M059J (cell line): Measurements from ENCODE around the gene ANXA1. TPM values are rescaled to one million over a fixed set of nuclear protein-coding genes. Genes with fewer than 3 reads are reported as not detected.

Experiments used
- DNase-seq: peaks from one replicate; pipeline ENCODE4 v3.0.0-alpha.2; 2012; ENCODE audit warnings: low read depth
- total RNA-seq: library from RNA; depleted of rRNA; stranded (reverse); fragments of >200 nt; shearing (Covaris generic); gene quantifications from 2 replicates; pipeline ENCODE4 v1.2.3, GENCODE V29; 2014

Gene ANXA1
- total RNA-seq, 1 experiment from 2014 or later = 753 TPM

DNA sequence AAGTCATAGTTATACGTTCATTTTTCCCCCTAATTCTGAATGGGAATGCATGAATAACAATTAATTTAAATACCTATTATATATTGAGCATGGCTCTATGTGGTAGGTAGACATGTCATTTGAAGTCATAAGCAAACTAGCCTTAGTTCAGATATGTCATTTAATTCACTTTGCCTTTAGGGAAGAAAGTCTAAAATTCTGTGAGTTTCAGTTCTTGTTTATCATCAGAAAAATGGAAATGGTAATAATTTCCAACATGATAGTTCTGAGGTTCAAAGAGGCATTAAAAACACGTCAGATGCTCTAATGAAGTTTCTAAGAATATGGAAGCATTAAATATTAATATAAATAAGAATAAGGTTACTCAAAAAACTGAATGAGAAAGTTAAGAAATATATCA is 13.1 kb upstream of the ANXA1 start:
- DNase-seq = no peak

DNA sequence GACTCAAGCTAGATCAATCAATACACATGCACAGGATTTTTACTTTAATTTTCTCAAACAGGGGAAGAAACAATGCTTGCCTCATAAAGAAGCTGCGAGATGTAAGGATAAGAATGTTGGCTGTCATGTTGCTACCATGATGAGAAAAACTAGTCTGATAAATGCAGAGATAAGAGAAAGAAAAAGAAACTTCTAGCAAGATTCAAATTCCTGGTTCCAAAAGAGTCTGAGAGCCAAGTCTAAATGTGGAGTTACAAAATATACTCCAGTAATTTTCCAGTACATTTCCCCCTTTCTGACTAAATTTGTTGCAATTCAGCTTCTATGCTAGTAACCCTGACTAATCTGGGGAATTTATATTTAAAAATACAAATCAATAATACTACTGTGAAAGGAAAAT is 10.4 kb upstream of the ANXA1 start:
- DNase-seq = no peak

DNA sequence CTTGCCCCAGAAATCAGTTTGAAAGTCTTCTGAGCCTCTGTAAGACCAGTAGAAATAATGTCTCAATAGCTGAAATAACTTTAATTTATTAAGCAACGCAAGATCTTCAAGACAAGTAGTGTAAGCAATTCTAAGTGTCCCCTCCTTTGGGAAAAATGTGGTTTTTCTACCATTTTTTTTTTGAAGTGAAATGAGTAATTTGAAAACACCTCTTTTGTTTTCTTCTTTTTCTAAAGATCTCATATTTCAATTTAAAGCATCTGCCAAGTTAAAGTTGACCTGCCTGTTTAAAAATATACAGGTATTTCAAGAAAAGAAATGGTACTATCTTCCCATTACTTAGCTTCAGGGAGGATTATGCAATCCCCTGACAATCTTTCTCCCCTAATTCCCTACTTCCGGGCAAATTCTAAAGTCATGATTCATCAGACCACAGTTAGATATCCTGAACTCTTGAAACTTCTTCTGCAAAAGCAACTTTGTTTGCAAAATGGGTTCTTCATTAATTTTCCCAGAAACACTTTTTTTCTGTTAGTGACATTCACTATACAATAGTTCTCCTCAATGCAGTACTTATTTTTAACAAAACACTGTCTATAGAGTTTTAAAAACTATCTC is 7.8 kb upstream of the ANXA1 start:
- peak; percentile 96 for DNase-seq

DNA sequence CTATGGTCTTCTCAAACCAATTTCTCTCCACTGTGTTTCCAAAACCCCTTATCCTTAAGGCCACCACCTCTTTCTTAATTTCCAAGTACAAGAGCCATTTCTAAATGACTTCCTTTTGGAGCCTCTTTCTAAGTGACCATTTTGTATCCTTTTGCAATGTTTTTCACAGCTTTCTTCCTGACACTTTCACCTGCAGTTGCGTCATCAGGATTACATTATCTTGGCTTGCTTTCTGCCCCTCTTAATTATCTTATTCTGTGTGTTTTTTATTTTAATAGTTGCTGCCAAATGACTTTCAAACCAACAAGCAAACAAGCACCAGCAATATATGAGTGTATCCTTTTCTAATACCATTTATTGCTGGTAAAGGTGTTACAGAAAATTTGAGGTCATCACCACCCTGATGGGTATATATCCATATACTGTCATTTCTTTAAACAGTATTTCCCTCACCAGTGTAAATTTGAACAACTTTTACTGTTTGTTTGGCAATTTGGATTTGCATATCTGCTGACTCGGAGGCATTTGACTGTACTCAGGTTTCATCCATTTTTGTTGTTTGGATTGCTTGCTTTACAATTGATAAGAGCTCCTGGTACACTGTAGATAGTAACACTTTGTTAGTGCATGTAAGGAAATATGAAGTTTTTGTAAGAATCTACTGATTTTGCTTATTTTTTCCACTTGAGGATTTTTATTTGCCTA is 5.4 kb upstream of the ANXA1 start:
- DNase-seq = no peak

GRCh38 chr9:73148447-73148937 is 3.2 kb upstream of the ANXA1 start:
- DNase-seq = peak; percentile 44

DNA sequence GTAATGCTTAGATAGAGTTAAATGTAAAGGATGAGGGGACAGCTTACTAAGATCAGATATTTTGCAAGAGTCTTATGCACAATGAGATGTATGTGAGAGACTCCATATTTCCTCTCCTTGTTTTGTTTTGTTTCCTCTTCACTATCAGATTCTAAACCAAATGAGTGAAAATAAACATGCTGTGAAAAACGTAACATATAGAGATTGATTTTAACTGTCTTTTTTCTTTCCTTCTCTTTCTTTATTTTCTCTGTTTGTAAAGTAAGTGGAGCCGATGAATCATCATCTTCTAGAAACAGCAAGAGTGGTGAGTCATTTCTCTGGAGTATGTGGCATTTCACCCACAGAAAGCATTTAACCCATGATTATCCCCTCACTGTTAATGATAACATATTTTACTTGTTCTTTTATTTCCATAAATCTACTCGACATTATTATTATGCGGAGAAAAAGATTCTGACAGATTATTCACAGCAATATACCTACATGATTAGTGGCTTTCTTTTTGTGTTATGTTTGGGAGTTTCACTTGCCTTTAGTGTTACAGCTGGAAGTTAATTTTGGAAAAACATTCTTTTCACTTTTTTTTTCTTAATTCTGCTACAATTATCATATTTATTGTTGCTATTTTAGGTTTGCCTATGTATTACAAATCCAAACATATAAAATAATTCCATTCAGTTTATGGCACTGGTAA is 2.1 kb upstream of the ANXA1 start:
- DNase-seq = peak; percentile 90

- peak; percentile 75 for DNase-seq
Measured at GRCh38 chr9:73152543-73152844, 829 bp downstream of the ANXA1 start.

GRCh38 chr9:73152953-73153352 is 1.3 kb downstream of the ANXA1 start:
- DNase-seq = peak; percentile 64

DNA sequence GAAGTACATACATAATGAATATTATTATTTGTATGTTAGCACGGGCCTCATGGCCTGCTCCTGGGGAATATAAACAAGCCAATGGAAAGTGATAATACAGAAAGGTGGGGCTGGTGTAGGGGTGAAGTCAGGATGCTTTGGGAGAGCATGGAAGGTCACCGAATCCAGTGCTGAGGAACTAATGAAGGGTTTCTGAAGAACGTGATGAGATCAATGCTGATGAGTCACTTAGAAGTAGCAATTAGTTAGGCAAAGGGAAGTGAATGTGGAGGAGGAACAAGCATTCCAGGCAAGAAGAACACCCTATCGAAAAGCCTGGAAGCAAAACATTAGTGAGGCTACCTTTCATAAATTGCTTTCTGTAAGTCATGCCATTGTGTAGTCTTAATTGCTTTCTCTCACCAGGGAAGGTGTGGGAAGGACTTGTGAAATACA is 2.1 kb downstream of the ANXA1 start:
- peak; percentile 81 for DNase-seq

GRCh38 chr9:73154271-73154670 is 2.6 kb downstream of the ANXA1 start:
- no peak for DNase-seq

GRCh38 chr9:73154722-73155121 is 3.1 kb downstream of the ANXA1 start:
- peak; percentile 67 for DNase-seq

- peak; percentile 36 for DNase-seq
Measured at GRCh38 chr9:73155377-73155776, 3.7 kb downstream of the ANXA1 start.

- peak; percentile 51 for DNase-seq
Measured at GRCh38 chr9:73155968-73156864, 4.6 kb downstream of the ANXA1 start.

- no peak for DNase-seq
Measured at GRCh38 chr9:73156865-73157187, 5.2 kb downstream of the ANXA1 start.

GRCh38 chr9:73157811-73158210 is 6.1 kb downstream of the ANXA1 start:
- DNase-seq = no peak

GRCh38 chr9:73158723-73159122 is 7.1 kb downstream of the ANXA1 start:
- no peak for DNase-seq

DNA sequence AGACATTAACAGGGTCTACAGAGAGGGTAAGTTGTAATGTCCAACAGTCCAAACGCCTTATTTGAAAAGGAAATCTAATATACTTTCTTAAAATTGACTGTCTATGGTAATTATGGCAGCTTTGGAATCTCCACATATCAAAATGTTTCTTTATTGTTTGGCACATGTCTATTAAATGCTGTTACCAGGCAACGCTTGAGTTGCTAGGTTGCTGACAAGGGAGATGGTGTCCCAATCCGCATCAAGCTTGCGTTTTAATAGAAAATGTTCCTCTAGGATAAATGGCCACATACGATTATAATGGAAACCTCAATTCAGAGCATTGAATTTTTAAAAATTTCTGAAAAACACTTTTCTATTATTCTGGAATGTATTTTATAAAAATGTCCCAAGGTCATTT is 9.2 kb downstream of the ANXA1 start:
- DNase-seq = no peak

GRCh38 chr9:73162987-73163768 is 11.5 kb downstream of the ANXA1 start:
- DNase-seq = no peak

- no peak for DNase-seq
Measured at GRCh38 chr9:73165911-73166310, 14.2 kb downstream of the ANXA1 start.

DNA sequence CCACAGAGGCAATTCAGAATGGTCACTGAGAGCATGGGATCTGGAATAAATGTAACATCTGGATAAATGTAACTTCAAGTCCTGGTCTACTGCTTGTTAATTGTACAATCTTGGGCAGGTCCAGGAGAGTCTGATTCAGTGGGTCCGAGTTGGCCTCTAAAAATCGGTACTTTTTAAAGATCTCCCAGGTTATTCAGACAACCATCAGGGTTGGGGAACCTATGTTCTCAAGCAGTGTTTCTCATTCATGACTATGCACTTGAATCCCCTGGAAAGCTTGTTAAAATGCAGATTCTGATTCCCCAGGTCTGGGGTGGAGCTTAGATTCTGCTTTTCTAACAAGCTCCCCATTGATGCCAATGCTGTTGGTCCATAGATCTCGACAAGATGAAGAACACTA is 14.8 kb downstream of the ANXA1 start:
- no peak for DNase-seq

DNA sequence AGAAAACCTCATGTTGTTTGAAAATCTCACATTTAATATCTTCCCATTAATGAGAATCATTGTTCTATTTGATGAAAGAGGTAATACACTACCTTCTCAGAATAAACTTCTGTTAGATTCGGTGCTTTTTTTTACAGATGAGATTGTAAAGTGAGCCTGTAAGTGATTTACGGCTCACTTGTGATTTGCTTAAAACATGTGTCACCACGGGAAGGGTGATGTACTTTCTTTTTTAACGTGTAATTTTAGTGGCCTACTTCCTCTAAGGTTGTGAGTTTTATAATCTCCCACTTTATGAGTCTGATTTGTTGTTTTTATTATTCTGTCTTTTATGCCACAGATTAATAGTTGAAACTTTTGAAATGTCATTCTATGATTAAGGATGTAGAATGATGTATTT is 15.9 kb downstream of the ANXA1 start:
- no peak for DNase-seq
